PFSK-1 (cell line): Measurements from ENCODE around the gene SIVA1.

Experiments used
- POLR2AphosphoS5 ChIP-seq: IDR thresholded peaks from 2 replicates; pipeline ENCODE4 v1.6.1; 2012; ENCODE audit warnings: low read depth, mild to moderate bottlenecking, control low read depth, low read length, moderate library complexity
- SIN3A ChIP-seq: IDR thresholded peaks from 2 replicates; pipeline ENCODE4 v1.6.1; 2012; ENCODE audit warnings: mild to moderate bottlenecking, low read length, moderate library complexity, borderline replicate concordance; ENCODE audit not compliant: insufficient read depth
- TAF1 ChIP-seq: IDR thresholded peaks from 2 replicates; pipeline ENCODE4 v1.6.1; 2012; ENCODE audit warnings: low read length, control low read depth, borderline replicate concordance; ENCODE audit not compliant: insufficient read depth

GRCh38 chr14:104776481-104776880, 23.5 kb downstream of the SIVA1 start:
- TF ChIP-seq TAF1 = no peak
- no peak for TF ChIP-seq POLR2AphosphoS5
- no peak for TF ChIP-seq SIN3A
